Right lobe of liver (tissue), 6 donors: Measurements from ENCODE around the gene GLDN. TPM values are rescaled to one million over a fixed set of nuclear protein-coding genes. Genes with fewer than 3 reads are reported as not detected.
A peak's percentile ranks its signal among the peaks of the same experiment; 100 is the strongest.

Source experiments
- ATAC-seq, 4 donors: fragments of 200-7000 bp; cut with Tn5 transposase; one replicate each; pipeline ENCODE4 v1.9.1; 2020; ENCODE audit warnings: mild to moderate bottlenecking in 4 of 4, moderate library complexity in 4 of 4
- DNase-seq, 3 donors: peaks; one replicate each; pipeline ENCODE4 v3.0.0-alpha.2; 2020
- H3K27ac ChIP-seq, 3 donors: fragments of 200-600 bp; one replicate each; pipeline ENCODE4 v1.8.0; 2022
- H3K27me3 ChIP-seq, 2 donors: fragments of 200-600 bp; one replicate each; pipeline ENCODE4 v1.8.0; 2022
- H3K36me3 ChIP-seq, 4 donors: fragments of 200-600 bp; sonication (generic) in 1 of 4; one replicate each; pipeline versions ENCODE4 v1.5.1 to v1.8.0; 2017 to 2022; ENCODE audit warnings: control low read depth in 1 of 4
- H3K4me1 ChIP-seq, 4 donors: fragments of 200-600 bp; sonication (generic) in 1 of 4; one replicate each; pipeline versions ENCODE4 v1.5.1 to v1.8.0; 2017 to 2022; ENCODE audit warnings: control low read depth in 1 of 4
- H3K4me3 ChIP-seq, 3 donors: fragments of 200-600 bp; one replicate each; pipeline ENCODE4 v1.8.0; 2022
- H3K9me3 ChIP-seq, 4 donors: fragments of 200-600 bp; sonication (generic) in 1 of 4; one replicate each; pipeline versions ENCODE4 v1.5.1 to v1.8.0; 2017 to 2022; ENCODE audit warnings: control low read depth in 1 of 4
- CTCF ChIP-seq, 4 donors: fragments of 200-600 bp in 3 of 4; fragments of 450-650 bp in 1 of 4; IDR thresholded peaks; one replicate each; pipeline versions ENCODE4 v1.5.1 to v1.8.0; 2016 to 2022; ENCODE audit warnings: antibody characterized with exemption in 4 of 4, mild to moderate bottlenecking in 2 of 4
- POLR2A ChIP-seq: fragments of 450-650 bp; IDR thresholded peaks from one replicate; pipeline ENCODE4 v1.6.1; 2017; ENCODE audit warnings: antibody characterized with exemption, mild to moderate bottlenecking
- WGBS: methylation state at CpG from one replicate; pipeline ENCODE4 v1.1.6; 2018; ENCODE audit warnings: low coverage, low lambda C conversion rate; ENCODE audit not compliant: insufficient coverage; ENCODE audit errors: missing lambda C conversion rate; 5-methylcytosine and 5-hydroxymethylcytosine counted together
- intact Hi-C, 2 donors: fragments of 100-400 bp; cut with DNase I; formaldehyde crosslinking; loops; one replicate each; pipeline versions ENCODE4 v1.11.2 to v1.14.1; 2022
- total RNA-seq, 6 experiments: library from RNA; depleted of rRNA in 2 of 6; stranded (reverse); fragments of >200 nt in 2 of 6; fragmentation: NEBNext Ultra II Directional in 3 of 6; extraction: Animal tissue kit (Norgen Biotek cat#: 25700) in 3 of 6; gene quantifications; one replicate each; pipeline versions ENCODE4 v1.1.0 to v1.2.4, GENCODE V29; 2016 to 2023
- donor health status: DM: no; HTN: yes; CAD: no.
- donor health status: DM: no; HTN: no; CAD: no.
- donor health status: DM: no; HTN: no; CAD: no.
- donor health status: DM: no; HTN: yes; CAD: no.
- donor health status: DM: no; HTN: yes; CAD: no.

Gene GLDN
- total RNA-seq, 6 experiments from 2014 or later = 0.18 to 0.81 (median 0.43) TPM

- Histone ChIP-seq H3K27ac (no peak overlapping the region), H3K4me1 (peaks cover 0 to 4% (median 0%) of the 10 kb centered on the region in 4 donors), H3K9me3 (no peaks in the 10 kb centered on the region), H3K4me3 (no peak overlapping the region), H3K36me3 (no peaks in the 10 kb centered on the region), H3K27me3 (no peaks in the 10 kb centered on the region)
- ATAC-seq (peak in 1 of 4 donors; percentile 22), DNase-seq (no peak)
- intact Hi-C loops = loop anchor here in 1 of 2 donors (10.0 kb wide), 1 partner anchor 101 kb away; no protein-coding TSS in a partner anchor
- WGBS = no CpG with 5 or more reads among the region's 8 CpGs
- no peak for TF ChIP-seq POLR2A
- no peak for TF ChIP-seq CTCF (IDR thresholded peaks at IDR 0.05)
These were observed 44.6 kb downstream of the GLDN start for GRCh38 chr15:51386029-51386428.

- H3K4me3 ChIP-seq = no peak overlapping the region
- intact Hi-C loops = loop anchor here in 1 of 2 donors (10.0 kb wide), 1 partner anchor 102 kb away; no protein-coding TSS in a partner anchor
- no peak for ATAC-seq
- no peak for DNase-seq
- no peaks in the 10 kb centered on the region for H3K36me3 ChIP-seq
- 81% methylated on average over 6 of the region's 12 CpGs for WGBS
- TF ChIP-seq CTCF (IDR thresholded peaks at IDR 0.05) = no peak
- no peak for TF ChIP-seq POLR2A
- no peak overlapping the region for H3K27ac ChIP-seq
- H3K27me3 ChIP-seq = no peaks in the 10 kb centered on the region
- H3K9me3 ChIP-seq = no peaks in the 10 kb centered on the region
- peaks cover 0 to 5% (median 0%) of the 10 kb centered on the region in 4 donors for H3K4me1 ChIP-seq
These were observed 45.0 kb downstream of the GLDN start for GRCh38 chr15:51386486-51386885.

- Histone ChIP-seq H3K27me3 (no peaks in the 10 kb centered on the region), H3K4me1 (peaks cover 0 to 5% (median 0%) of the 10 kb centered on the region in 4 donors), H3K9me3 (no peaks in the 10 kb centered on the region), H3K36me3 (no peaks in the 10 kb centered on the region), H3K4me3 (no peak overlapping the region), H3K27ac (no peak overlapping the region)
- ATAC-seq (no peak), DNase-seq (no peak)
- TF ChIP-seq CTCF (IDR thresholded peaks at IDR 0.05) = no peak
- no peak for TF ChIP-seq POLR2A
- intact Hi-C loops = loop anchor here in 1 of 2 donors (10.0 kb wide), 1 partner anchor 102 kb away; no protein-coding TSS in a partner anchor
- 93% methylated on average over 10 of the region's 10 CpGs for WGBS
These were observed 45.7 kb downstream of the GLDN start for GRCh38 chr15:51386960-51387698.

GRCh38 chr15:51387699-51388041 is 46.2 kb downstream of the GLDN start:
- no peak overlapping the region for H3K27ac ChIP-seq
- no peak for TF ChIP-seq CTCF (IDR thresholded peaks at IDR 0.05)
- no peak for TF ChIP-seq POLR2A
- ATAC-seq = no peak
- no peaks in the 10 kb centered on the region for H3K36me3 ChIP-seq
- H3K27me3 ChIP-seq = no peaks in the 10 kb centered on the region
- 100% methylated on average over 1 of the region's 3 CpGs for WGBS
- H3K4me1 ChIP-seq = peaks cover 0 to 5% (median 0%) of the 10 kb centered on the region in 4 donors
- DNase-seq = no peak
- H3K9me3 ChIP-seq = no peaks in the 10 kb centered on the region
- no peak overlapping the region for H3K4me3 ChIP-seq
- intact Hi-C loops = loop anchor here in 1 of 2 donors (10.0 kb wide), 1 partner anchor 103 kb away; no protein-coding TSS in a partner anchor
